K562 (cell line): ENCODE measurements around the gene DCUN1D1. TPM values are rescaled to one million over a fixed set of nuclear protein-coding genes. Genes with fewer than 3 reads are reported as not detected.

Experiments used
- CCNT2 ChIP-seq: IDR thresholded peaks from 2 replicates; pipeline ENCODE4 v1.6.1; 2011; ENCODE audit warnings: borderline replicate concordance, low read depth, mild to moderate bottlenecking, moderate library complexity, mixed read lengths, low read length; ENCODE audit not compliant: insufficient read length; ENCODE audit errors: extremely low read depth
- CHD2 ChIP-seq: IDR thresholded peaks from 2 replicates; pipeline ENCODE4 v1.6.1; 2011; ENCODE audit warnings: low read depth, low read length
- CUX1 ChIP-seq: fragments of 200-800 bp; sonication (Bioruptor generic); IDR thresholded peaks from 2 replicates; pipeline ENCODE4 v1.6.1; 2016; ENCODE audit warnings: missing genetic modification characterization, missing compliant biosample characterization
- CXXC5 ChIP-seq: fragments of 250-450 bp; sonication (Bioruptor Pico); IDR thresholded peaks from 2 replicates; pipeline ENCODE4 v1.8.0; 2022; ENCODE audit warnings: inconsistent platforms, mild to moderate bottlenecking, moderate library complexity
- MED1 ChIP-seq: sonication (generic); formaldehyde crosslinking; IDR thresholded peaks from 2 replicates; pipeline ENCODE4 v1.8.1; 2023; ENCODE audit warnings: missing genetic modification reagents, borderline replicate concordance
- POLR2H ChIP-seq: IDR thresholded peaks from 2 replicates; pipeline ENCODE4 v1.6.1; 2016; ENCODE audit warnings: missing genetic modification characterization, low read depth, mild to moderate bottlenecking, control low read depth, missing compliant biosample characterization, moderate library complexity
- PRDM10 ChIP-seq: fragments of 450-650 bp; IDR thresholded peaks from 2 replicates; pipeline ENCODE4 v1.6.1; 2018; ENCODE audit not compliant: partially characterized antibody
- UBTF ChIP-seq, 2 experiments: IDR thresholded peaks; 2 replicates each; pipeline ENCODE4 v1.6.1; 2012; ENCODE audit warnings: improper control_type of control experiment in 2 of 2, low read depth in 2 of 2, low read length in 2 of 2, borderline replicate concordance in 1 of 2
- YY1 ChIP-seq, 3 experiments: IDR thresholded peaks; 2 replicates each; pipeline ENCODE4 v1.6.1; 2011; ENCODE audit warnings: low read length in 2 of 3, mild to moderate bottlenecking in 2 of 3, moderate library complexity in 2 of 3, borderline replicate concordance in 1 of 3, control low read depth in 1 of 3, low read depth in 1 of 3; ENCODE audit not compliant: insufficient read depth in 3 of 3, insufficient replicate concordance in 2 of 3, control insufficient read depth in 1 of 3, insufficient read length in 1 of 3; ENCODE audit errors: extremely low read depth in 1 of 3
- ZBTB26 ChIP-seq: fragments of 450-650 bp; formaldehyde crosslinking; IDR thresholded peaks from 2 replicates; pipeline ENCODE4 v1.4.0; 2022; ENCODE audit warnings: missing genetic modification characterization
- ZFP1 ChIP-seq: fragments of 450-650 bp; formaldehyde crosslinking; IDR thresholded peaks from 2 replicates; pipeline ENCODE4 v1.4.0; 2020; ENCODE audit warnings: mild to moderate bottlenecking, mixed read lengths
- ZNF561 ChIP-seq: fragments of 450-650 bp; formaldehyde crosslinking; conservative IDR thresholded peaks from 2 replicates; pipeline ENCODE4 v1.4.0; 2020; ENCODE audit warnings: mild to moderate bottlenecking, moderate library complexity
- polyA plus RNA-seq, 8 experiments: library from polyadenylated mRNA; depleted of rRNA in 4 of 8; stranded (reverse) in 5 of 8; unstranded in 3 of 8; fragments of >200 nt; fragmentation: Nextera tagmentation in 2 of 8; fragmentation: Illumina TruSeq in 1 of 8; extraction: Ambion mirVana in 2 of 8; extraction: Trizol in 1 of 8; gene quantifications; 2 replicates each; pipeline versions ENCODE4 v1.2.1 to v1.2.3, GENCODE V29; 2011 to 2014; ENCODE audit warnings: inconsistent platforms in 1 of 8, missing spikeins in 1 of 8
- total RNA-seq, 7 experiments: library from RNA; depleted of rRNA in 6 of 7; stranded (reverse); fragments of >200 nt in 6 of 7; fragmentation: Illumina TruSeq in 2 of 7; extraction: Trizol in 2 of 7; gene quantifications; 2 replicates each; pipeline versions ENCODE4 v1.2.1 to v1.2.3, GENCODE V29; 2011 to 2021; ENCODE audit warnings: low replicate concordance in 1 of 7

DCUN1D1 gene
- total and polyA plus RNA-seq, 9 of the 15 experiments (the other 6 are each of a cell fraction or from before 2014, with no cell fraction given): 11.4 to 46.8 (median 28.2) TPM

- TF ChIP-seq PRDM10 (no peak), CHD2 (0 out of 2 replicates have a peak, but pooled peaks have one; percentile 50), CCNT2 (peak; percentile 55), YY1 (IDR thresholded peaks at IDR 0.05; ENCODE audit: borderline replicate concordance in 1 of 3, control insufficient read depth in 1 of 3, extremely low read depth in 1 of 3, insufficient read depth in 3 of 3, insufficient read length in 1 of 3, insufficient replicate concordance in 2 of 3, low read depth in 1 of 3, low read length in 2 of 3) (peak; percentile 22 to 86 (median 86)), POLR2H (tag) (peak; percentile 74), CUX1 (CRISPR knock-in tag) (no peak), UBTF (IDR thresholded peaks at IDR 0.05; ENCODE audit: borderline replicate concordance in 1 of 2, low read depth in 2 of 2, low read length in 2 of 2) (peak; percentile 98), ZFP1 (CRISPR knock-in tag) (no peak), ZBTB26 (no peak), CXXC5 (CRISPR knock-in tag) (peak; percentile 66), ZNF561 (no peak), MED1 (CRISPR knock-in tag) (no peak)
These were observed at the start of gene DCUN1D1 (continued) for GRCh38 chr3:182980204-182981037.
